Caki2 (cell line): ENCODE measurements around the gene ACR. TPM values are rescaled to one million over a fixed set of nuclear protein-coding genes. Genes with fewer than 3 reads are reported as not detected.

Experiments used
- DNase-seq: peaks from one replicate; pipeline ENCODE4 v3.0.0-alpha.2; 2015; ENCODE audit warnings: low read depth
- in situ Hi-C: cut with HindIII; loops from 2 replicates; pipeline ENCODE4 v1.10.0; 2016; ENCODE audit warnings: low sequenced_read_pairs, low pct_unique_long_range_greater_than_20kb, mixed read lengths
- total RNA-seq: library from RNA; depleted of rRNA; stranded (reverse); fragments of >200 nt; shearing (Covaris generic); gene quantifications from 2 replicates; pipeline ENCODE4 v1.2.3, GENCODE V29; 2014; ENCODE audit warnings: low replicate concordance

ACR gene
- total RNA-seq, 1 experiment from 2014 or later: not detected

GRCh38 chr22:50714150-50714549 is 23.9 kb upstream of the ACR start:
- in situ Hi-C loops: no loop called here
- no peak for DNase-seq

GRCh38 chr22:50714631-50715179 is 23.3 kb upstream of the ACR start:
- in situ Hi-C loops: no loop called here
- no peak for DNase-seq

- in situ Hi-C loops: no loop called here
- no peak for DNase-seq
These were observed 22.8 kb upstream of the ACR start for GRCh38 chr22:50715250-50715649.

GRCh38 chr22:50715776-50716175 is 22.2 kb upstream of the ACR start:
- no peak for DNase-seq
- in situ Hi-C loops: no loop called here

- in situ Hi-C loops: no loop called here
- no peak for DNase-seq
These were observed 21.5 kb upstream of the ACR start for GRCh38 chr22:50716290-50717024.

GRCh38 chr22:50717709-50718351 is 20.2 kb upstream of the ACR start:
- DNase-seq: no peak
- in situ Hi-C loops: no loop called here

- in situ Hi-C loops: no loop called here
- no peak for DNase-seq
These were observed 19.7 kb upstream of the ACR start for GRCh38 chr22:50718352-50718709.

GRCh38 chr22:50719814-50720300 is 18.1 kb upstream of the ACR start:
- DNase-seq: no peak
- in situ Hi-C loops: no loop called here

- DNase-seq: no peak
- in situ Hi-C loops: no loop called here
These were observed 17.4 kb upstream of the ACR start for GRCh38 chr22:50720301-50721256.

- in situ Hi-C loops: no loop called here
- DNase-seq: no peak
These were observed 16.7 kb upstream of the ACR start for GRCh38 chr22:50721257-50721844.

GRCh38 chr22:50722048-50722701 is 15.8 kb upstream of the ACR start:
- DNase-seq: no peak
- in situ Hi-C loops: no loop called here

GRCh38 chr22:50722716-50723428 is 15.1 kb upstream of the ACR start:
- in situ Hi-C loops: no loop called here
- no peak for DNase-seq

GRCh38 chr22:50723991-50724390 is 14.0 kb upstream of the ACR start:
- in situ Hi-C loops: no loop called here
- DNase-seq: no peak

GRCh38 chr22:50724616-50725015 is 13.4 kb upstream of the ACR start:
- DNase-seq: no peak
- in situ Hi-C loops: no loop called here

GRCh38 chr22:50725597-50725996 is 12.4 kb upstream of the ACR start:
- no peak for DNase-seq
- in situ Hi-C loops: no loop called here

GRCh38 chr22:50726643-50727340 is 11.2 kb upstream of the ACR start:
- DNase-seq: no peak
- in situ Hi-C loops: no loop called here
